HG02981 (cell line): ENCODE data around the gene TMEM242.
"Not testable (repeated sequence)": the region's sequence is repeated elsewhere in the genome, so short reads cannot be mapped to it uniquely, and the experiment has no call there.

Source experiments
- ATAC-seq: cut with Tn5 transposase; IDR thresholded peaks from one replicate; pipeline ENCODE4 v1.9.1; 2021; ENCODE audit warnings: mild to moderate bottlenecking, moderate library complexity; ENCODE audit not compliant: unreplicated experiment

Gene TMEM242

DNA sequence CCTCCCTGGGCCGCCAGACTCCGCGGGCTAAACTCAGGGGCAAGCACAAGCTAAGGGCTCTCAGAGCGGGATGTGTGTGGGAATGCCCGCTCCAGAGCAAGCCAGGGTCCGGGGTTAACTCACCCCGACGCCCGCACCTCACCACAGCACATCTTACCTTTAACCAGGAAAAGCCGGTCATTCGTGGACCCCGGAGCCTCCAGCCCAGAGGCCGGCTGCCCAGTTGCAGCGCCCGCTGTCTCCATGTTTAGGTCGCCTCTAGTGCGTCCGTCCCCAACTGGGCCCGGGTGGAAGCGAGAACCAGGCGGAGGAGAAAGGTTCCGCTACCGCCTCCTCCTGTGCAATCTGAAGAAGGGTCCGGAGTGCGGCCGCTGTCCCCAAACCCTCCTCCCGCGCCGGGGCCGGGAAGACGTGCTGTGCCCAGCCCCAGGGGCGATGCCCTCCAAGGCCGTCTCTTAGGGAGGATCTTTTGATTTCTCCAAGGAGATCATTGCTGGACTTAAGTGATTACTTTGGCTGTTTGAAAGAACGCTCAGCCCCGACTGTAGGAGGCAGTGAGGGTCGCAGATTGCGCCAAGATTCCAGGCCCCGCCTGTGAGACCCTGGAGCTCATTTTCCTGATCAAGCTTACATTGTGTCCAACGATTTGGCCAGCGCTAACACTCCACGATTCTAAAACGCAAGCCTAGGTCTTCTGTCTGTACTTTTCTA is at the start of gene TMEM242:
Gene TMEM242 (minus strand): TSS at position 265 of the 711 bp plus-strand sequence. CDS start 20 bp downstream, at position 245.
- peak; percentile 83 for ATAC-seq

DNA sequence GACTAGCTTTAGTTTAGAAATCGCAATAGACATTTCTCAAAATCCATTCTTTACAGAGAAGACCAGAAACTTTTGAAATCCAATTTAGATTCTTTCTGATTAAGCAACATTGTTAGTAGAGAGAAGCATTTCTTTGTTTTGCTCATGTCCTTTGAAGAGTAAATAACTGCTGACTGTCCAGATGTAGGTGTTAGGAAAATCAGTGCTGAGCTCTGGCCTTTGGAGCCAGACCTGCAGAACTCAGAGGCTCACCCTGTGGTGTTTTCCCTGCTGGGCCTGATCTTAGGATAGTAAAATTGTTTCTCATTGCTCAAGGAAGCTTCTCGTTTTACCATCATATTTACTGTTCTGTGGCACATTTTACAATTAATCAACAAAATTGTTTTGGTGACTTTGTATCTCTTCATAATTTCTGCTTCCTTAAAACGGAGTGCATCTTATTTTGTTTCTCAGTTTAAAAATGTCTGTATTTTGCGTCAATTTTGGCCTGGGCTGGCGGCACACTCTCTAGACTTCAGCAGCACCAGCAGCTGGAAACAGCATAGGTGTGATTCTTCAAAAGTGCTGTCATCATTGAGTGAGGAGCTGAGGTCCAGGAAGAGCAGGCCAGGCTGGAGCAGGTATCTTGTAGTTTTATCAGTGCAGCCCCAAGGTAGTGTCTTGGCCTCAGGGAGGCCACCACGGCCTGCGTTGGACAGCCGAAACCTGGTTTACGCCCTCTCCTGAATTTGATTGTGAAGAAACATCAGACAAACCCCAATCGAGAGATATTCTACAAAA is 49.4 kb upstream of the TMEM242 start:
- no peak for ATAC-seq

DNA sequence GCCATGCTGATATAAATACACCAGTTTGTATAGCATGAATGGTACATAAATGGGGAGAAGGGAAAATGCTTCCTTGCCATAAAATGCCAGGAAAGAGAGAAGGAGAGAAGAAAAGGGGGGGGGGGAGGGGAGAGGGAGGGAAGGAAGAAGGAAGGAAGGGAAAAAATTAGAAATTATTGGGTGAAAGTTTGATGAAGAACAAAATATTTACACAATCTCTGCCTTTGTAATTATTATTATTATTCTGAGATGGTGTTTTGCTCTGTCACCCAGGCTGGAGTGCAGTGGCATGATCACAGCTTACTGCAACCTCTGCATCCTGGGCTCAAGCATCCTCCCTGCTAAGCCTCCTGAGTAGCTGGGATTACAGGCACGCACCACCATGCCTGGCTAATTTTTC is 47.4 kb upstream of the TMEM242 start:
- ATAC-seq: no peak

DNA sequence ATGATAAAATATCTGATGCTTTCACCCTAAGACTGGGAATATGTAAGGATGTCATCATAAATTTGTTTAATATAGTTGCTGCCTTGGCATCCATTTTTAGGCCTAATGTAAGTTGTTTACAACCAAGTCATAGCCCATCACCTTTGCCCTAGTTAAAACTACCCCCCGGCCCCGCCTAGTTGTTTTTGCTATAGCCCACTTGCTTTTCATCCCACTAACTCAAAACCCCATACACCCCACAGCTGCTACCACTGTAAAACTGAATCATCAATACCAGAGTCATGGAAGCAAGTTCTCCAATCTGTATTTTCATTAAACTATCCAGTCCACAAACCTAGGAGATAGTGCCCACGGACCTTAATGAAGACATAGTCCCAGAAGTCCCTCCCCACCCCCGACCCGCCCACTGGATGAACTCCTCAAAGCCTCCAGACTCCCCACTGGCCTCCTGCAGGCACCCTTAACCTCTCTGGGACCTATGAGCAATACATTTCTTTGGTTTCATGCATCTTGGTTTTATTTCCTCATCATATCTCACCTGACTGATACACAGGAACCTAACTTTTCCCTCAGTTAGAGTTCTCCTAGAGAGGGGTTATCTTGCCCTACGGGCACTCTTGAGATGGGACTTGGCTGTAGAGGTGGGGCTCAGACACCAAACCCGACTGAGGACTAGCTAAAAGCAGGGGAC is 45.2 kb upstream of the TMEM242 start:
- ATAC-seq: no peak

DNA sequence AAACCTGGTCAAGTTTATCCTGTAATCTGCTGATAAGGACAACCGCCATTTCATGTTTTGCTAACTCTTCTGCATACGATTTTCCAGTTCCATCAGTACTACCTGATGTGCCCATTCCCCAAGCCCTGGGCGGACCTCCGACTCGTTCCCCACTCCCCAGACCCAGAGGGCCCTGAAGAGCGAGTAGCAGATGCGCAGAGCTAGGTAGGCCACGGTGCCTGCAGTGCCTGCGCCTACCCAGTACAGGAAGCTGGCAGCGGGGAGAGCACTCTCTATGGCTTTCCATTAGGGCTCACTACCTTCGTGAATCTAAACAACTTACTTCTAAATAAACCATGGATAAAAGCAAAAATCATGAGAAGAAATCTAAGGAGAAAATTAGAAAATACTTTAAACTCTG is 43.3 kb upstream of the TMEM242 start:
- no peak for ATAC-seq

DNA sequence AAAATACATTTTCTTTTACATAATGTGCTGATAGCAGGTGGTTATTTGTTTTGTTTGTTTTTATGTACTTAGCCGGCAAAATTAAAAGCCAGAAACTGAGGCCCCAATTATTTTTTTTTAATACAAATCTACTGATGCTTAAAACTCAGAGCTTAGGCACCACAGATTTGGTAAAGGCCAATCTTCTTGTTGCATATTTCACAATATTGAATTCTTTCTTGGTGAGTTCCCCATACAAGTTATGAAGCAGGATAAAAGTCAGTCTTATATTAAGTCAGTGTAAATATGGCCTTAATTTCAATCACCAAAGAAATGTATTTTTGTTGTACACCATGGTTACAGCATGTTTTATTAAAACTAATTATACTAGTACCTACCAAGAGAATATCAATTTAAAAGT is 41.4 kb upstream of the TMEM242 start:
- no peak for ATAC-seq

DNA sequence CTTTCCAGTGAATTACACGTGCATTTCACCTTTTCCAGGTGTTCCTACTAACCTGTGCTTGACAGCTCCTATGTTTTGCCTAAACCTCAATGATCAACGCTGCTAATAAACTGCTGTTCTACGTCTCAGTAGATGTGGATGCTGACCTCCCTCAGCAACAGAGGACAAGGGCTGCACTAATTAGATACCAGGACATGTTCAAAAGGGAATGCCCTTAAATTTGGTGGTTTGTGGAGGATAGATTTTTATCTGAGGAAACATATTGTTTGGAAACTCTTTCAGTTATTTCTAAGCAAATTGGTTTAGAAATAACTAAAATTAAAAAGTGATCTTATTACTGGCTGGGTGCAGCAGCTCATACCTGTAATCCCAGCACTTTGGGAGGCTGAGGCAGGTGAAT is 38.6 kb upstream of the TMEM242 start:
- ATAC-seq: no peak

DNA sequence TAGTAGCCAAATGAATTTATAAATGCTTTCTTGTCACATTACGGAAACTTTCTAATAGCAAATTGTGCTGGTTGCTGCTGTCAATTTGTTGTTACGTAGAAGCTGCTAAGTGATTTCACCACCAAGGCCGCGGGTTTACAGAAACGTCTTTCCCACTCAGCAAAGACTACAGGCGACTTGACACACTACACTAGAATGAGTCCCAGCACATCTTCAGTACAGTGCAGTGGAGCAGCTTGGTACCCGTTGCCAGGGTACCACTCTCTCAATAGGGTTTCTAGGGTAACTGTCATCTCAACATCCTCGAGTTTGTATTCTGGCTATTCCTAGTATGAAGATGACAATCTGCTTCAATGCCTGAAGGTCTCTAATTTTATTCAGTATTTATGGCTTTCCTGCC is 35.0 kb upstream of the TMEM242 start:
- ATAC-seq: no peak

DNA sequence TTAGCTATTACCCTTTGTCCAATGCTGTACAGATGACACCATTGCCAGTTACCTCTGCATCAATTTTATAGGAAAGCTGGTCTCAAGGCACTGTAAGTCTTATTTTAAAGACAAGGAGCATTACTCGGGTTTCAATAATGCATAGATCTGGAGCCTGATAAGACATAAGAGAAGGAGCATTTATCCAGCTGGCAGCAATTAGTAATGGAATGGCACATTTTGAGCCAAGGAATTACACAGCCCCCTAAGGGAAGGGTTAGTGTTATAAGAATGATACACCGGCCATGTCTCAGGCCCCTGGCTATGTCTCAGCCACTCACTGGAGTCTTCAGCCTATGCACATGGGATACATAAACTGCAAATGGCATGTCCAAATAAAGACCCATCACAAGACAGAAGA is 23.1 kb upstream of the TMEM242 start:
- ATAC-seq: no peak

DNA sequence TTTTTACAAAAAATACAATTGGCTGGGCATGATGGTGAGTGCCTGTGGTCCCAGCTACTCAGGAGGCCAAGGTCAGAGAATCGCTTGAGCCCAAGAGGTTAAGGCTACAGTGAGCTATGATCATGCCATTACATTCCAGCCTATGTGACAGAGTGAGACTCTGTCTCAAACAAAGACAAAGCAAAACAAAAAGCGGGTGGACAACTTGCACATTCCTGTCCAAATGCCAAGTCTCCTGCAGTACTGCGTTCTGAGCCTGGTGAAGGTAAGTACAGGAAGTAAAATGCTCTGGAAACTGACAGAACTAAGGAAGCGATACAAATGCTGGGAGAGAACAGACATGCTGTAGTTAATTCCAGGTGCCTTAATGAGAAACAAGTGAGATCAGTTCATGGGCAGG is 20.4 kb upstream of the TMEM242 start:
- ATAC-seq: no peak

DNA sequence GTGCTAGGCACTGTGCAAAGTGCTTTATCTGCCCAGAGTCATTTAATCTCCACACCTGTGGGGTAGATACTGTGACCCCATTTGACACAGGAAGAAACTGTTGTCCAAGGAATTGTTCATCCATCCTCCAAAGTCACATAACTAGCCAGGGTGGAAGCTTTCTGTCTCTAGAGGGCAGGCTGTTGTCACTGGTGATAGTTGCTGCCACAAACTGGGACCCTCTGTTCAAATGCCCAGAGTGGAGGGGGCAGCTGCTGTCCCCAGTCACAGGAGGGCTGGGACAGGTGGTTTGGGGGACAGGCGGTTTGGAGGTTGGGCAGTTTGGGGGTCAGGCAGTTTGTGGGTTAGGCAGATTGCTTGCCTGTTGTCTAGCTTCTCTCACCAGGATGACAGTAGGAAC is 16.1 kb upstream of the TMEM242 start:
- no peak for ATAC-seq

DNA sequence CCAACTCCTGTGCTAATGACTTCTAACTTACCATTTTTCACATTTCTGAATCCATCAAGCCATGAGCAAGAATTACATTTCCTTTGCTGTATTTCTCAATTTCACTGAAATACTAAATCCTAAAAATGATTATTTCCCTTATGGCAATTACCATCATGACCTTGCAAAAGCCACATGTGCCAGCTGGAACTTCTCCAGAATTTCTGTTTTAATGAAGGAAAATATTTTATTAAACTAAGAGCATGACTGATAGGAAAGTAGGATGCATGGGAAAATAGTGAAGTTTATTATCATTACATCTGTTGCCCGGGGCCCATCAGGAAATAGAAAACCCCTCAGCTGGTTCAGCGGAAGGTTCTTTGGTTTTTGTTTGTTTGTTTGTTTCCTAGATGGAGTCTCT is 14.4 kb upstream of the TMEM242 start:
- no peak for ATAC-seq

DNA sequence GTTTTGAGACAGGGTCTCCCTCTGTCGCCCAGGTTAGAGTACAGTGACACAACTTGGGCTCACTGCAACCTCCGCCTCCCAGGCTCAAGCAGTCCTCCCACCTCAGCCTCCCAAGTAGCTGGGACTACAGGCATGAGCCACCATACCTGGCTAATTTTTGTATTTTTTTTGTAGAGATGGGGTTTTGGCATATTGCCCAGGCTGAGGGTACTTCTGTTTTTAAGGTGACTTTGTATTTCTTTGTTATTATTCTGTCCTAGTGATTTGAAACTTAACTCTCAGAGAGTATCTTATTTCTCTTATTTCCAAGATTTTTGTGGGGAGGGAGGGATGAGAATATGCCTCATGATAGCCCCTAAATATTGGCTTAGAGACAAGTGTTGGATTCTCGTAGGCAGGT is 14.0 kb upstream of the TMEM242 start:
- not testable (repeated sequence) for ATAC-seq

DNA sequence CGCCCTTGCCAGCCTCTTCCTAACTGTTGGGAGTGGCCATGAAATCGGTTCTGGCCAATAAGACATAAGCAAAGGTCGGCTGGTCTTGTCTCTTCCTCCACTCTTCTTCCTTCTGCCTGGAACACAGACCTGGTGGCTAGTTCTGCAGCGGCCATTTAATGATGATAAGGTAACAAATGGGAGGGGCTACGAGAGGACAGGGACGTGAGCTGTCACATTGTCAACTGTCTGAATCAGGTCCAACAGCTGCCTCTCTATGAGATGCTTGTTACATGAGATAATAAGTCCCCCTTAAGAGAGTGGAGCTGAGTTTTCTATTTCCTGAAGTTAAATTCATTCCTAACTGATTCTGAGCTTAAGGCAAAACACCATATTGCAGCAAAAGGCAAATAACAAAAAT is 12.5 kb upstream of the TMEM242 start:
- no peak for ATAC-seq

DNA sequence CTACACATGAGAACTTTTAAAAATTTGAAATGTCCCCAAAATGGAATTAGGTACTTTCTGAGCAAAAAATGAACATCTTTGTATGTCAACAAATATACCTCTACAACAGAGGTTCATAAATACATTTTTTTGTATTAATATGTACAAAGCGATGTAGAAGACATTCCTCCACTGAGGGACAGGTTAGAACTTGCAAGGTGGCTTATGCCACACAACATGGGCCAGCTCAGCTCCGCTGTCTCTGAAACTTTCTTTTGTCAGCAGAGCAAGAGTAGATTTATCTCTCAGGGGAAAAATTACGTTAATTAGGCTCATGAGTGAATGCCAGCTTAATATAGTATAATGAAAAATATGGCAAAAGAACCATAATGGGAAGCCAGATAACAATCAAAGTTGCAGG is 10.6 kb upstream of the TMEM242 start:
- no peak for ATAC-seq

DNA sequence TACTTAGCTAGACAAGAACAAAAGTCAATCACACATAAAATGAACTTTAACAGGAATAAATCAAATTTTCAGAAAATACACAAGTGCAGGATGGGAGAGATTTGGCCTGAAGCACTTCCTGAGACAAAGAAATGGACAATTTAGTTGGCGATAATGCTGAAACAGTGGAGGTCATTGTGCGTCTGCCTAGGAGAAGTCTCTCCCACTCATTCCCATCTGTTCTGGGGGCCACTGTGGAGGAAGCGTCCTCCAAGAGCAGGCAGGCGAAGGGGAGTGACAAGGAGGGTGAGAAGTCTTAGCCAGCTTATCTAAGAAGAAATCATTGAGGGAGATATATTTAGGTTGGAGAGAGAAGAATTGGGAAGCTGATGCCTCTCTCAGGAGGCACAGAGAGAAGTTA is 10.2 kb upstream of the TMEM242 start:
- ATAC-seq: no peak

DNA sequence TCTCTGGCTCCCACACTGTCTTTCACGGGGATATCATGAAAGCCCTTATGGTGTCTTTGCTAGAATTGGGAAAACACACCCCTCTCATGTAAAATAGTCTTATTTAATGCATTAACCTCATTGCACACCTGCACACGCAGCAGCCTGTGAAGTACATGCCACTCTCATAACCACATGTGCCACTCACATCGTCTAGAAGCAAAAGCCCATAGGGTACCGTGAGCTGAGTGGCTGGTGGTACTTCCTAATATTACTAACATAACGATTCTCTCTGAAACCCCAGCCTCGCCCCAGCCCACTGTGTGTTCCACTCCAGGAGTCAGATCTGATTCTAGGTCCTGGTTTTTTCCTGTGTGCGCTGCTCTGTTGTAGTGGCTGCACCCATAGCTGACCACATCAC is 9.5 kb upstream of the TMEM242 start:
- ATAC-seq: no peak

DNA sequence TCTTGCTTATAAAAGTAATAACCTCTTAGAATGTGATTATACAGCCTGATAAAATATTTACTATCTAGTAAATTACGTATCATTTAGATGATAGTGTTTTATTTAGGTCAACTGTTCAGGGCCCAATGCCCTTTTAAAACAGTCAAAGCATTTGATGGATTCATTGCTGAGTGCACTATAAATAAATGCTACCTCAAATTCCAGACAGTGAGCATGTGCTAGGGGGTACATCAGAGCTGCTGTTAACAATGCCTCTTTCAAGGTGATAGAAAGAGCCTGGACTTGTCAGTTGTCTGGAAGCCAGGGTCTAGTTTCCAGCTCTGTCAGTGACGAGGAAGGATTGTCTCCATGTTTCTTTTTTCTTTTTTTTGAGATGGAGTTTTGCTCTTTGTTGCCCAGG is 7.5 kb upstream of the TMEM242 start:
- no peak for ATAC-seq

DNA sequence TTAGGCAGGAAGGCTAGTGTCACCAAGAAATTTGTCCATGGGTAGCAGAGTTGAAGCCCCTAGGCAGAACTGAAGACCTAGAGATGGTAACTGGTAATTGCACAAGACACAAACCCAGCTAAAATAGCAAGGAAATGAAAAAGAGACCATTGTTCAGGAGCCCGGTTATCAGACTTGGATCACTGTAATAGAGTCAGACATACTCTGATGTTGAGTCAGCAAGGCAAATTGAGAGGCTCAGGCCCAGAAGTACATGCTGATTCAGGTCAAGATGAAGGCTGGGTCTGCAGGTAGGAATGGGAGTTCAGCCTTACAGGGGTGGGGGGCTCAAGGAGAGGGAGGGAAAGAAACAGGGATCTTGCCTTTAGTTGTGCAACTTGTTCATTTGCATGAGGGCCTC is 6.5 kb upstream of the TMEM242 start:
- ATAC-seq: no peak

DNA sequence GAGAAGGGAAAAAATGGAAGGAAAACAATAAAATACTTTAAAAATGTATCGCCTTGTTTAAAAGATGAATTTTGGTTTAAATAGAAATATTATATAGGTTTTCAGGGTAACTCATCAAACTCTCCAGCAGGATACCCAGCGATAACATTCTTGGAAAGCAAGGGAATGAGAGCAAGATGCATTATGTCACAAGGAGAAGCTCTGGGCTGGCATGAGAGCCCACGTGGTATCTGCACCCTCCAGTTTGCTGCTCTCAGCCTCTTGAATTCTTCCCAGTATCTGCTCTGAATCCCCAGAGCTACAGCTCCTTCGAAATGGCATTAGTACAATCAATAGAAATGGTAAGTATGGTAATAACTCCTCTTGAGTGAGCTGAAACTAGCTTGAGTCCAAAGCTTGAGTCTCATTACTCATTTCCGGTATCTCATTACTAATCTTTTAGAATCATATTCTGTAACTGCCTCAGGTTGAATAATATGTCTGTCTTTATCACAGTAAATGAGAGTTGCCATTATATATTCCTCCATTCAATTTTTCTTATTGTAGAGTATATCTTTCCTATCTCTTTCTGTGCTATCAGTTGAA is 4.9 kb upstream of the TMEM242 start:
- ATAC-seq: no peak

DNA sequence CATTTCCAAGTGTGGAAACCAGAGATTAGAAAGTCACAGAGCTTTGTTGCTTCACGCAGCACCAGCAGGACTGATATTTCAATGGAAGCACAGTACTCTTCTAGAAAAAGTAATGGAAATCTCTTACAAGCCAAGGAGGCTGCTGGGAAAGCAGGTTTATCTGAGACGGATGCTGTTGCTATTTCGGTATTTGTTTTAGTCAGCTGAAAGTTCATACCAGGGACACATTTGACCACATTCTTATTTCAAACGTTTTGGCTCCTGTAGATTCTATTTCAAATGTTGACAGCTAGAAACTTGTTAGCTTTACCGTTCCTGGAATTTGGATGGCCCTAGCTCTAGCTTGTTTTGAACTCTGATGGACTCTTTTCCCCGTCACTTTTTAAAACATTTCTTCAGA is 3.7 kb upstream of the TMEM242 start:
- ATAC-seq: peak; percentile 23
